Measurements from ENCODE around the gene FAM83G.

FAM83G gene

DNA sequence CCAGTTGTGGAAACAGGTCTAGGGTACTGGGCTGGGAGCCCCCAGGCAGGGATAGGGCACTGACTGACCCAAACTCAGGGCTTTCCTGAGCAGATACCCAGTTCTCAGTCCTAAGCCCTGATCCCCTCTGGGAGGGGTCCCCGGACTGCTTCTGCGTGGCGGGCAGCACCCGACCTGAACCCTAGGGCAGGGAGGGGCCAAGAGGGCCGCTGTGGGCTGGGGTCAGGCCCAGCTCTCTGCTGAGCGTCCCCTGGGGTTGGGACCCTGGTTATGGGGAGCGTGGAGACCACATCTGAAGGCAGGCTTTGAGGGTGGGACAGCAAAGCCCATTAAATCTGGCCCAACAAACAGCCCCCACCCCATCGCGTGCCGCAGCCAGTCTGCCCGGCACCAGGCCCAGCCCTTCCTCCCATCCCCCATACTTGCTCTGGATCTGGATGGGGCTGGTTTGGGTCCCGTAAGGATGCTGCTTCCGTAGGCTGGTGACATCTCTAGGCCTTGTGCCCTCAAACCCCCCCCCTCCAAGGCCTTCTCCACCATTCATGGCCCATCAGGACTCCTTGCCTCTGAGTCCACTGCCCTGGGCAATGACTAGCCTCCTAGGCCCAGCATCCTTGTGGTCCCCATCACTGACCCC, 691 bp upstream of the FAM83G start:
- H3K4me3 ChIP-seq: peak overlapping the region; percentile 74
- no peak for DNase-seq (ENCODE audit: low spot score)
- TF ChIP-seq, protein P1, sequence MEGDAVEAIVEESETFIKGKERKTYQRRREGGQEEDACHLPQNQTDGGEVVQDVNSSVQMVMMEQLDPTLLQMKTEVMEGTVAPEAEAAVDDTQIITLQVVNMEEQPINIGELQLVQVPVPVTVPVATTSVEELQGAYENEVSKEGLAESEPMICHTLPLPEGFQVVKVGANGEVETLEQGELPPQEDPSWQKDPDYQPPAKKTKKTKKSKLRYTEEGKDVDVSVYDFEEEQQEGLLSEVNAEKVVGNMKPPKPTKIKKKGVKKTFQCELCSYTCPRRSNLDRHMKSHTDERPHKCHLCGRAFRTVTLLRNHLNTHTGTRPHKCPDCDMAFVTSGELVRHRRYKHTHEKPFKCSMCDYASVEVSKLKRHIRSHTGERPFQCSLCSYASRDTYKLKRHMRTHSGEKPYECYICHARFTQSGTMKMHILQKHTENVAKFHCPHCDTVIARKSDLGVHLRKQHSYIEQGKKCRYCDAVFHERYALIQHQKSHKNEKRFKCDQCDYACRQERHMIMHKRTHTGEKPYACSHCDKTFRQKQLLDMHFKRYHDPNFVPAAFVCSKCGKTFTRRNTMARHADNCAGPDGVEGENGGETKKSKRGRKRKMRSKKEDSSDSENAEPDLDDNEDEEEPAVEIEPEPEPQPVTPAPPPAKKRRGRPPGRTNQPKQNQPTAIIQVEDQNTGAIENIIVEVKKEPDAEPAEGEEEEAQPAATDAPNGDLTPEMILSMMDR (IDR thresholded peaks at IDR 0.05): no peak
- peak overlapping the region; percentile 40 to 78 for H3K27ac ChIP-seq

DNA sequence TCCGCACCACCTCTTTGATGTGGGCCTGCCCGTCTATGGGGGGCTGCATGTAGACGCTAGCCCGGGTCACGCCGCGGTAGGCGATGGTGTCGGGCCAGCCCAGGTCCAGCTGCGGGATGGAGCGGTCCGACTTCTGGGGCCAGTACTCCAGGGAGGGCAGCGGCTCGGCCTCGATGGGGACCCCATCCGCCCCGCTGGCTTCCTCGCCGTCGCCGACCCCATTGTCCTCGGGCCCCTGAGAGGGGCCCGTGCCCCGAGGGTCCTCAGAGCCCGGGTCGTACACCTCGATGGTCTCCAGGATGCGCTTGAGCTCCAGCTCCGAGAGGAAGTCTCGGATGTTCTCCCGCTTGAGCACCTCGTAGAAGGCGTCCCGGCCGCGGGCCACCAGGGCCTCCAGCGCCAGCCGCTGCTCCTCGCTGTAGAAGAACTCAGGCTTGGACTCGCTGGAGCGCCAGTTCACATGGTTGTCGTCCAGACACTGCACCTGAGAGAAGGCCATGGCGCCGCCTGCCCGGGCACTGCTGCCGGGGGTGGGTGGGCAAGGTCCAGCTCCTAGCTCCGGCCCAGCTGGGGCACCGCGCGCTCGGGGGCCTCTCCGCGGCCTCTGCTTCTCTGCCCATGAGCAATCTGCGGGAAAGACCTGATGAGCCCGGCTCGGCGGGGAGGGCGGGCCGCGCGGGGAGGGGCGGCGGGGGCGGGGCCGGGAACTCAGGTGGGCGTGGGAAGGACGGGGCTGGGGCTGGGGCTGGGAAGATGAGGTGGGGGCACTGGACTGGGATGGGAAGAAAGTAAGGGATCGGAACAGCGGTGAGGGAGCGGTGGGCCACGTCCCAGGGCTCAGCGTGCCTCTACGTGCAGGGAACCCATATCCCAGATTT, 782 bp downstream of the FAM83G start:
- H3K27ac ChIP-seq: peak overlapping the region; percentile 69 to 78
- DNase-seq (ENCODE audit: low spot score): no peak
- TF ChIP-seq, protein P1 (IDR thresholded peaks at IDR 0.05): no peak
- peak overlapping the region; percentile 74 for H3K4me3 ChIP-seq

DNA sequence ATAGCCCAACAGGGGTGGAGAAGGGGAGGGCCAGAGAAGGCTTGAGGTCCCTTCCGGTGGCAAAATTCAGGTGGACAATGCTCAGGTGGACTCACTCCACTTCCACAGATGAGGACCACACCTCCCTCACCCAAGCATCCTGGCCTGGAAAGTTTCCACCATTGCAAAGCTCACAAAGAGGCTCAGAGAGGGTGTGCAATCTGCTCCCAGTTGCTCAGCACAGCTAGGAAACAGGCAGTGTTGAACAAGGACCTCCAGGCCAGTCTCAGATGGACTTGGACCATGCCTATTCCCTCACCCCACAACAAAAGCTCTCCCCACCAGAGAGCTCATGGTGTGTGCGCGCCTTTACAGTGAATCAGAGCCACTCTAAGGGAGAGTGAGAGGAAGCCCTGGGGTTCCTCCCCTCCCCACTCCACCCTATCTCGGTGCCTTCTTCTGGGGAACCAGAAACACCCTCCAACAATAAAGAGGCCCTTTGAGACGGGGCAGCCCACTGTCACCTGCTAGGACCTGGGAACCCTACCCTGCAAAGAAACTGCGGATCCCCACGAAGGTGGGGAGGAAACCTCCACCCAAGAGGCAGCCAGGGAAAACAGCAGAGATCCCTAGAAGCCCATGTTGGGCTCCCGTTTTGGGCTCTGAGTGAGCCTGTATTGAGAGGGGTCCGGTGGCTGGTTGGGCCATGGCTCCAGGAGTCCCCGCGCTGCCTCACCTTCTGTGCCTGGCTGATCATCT, 1.6 kb downstream of the FAM83G start:
- Histone ChIP-seq H3K27ac (peak overlapping the region in 1 of 2 donors; percentile 22), H3K4me3 (peak overlapping the region; percentile 74)
- TF ChIP-seq, protein P1 (IDR thresholded peaks at IDR 0.05): no peak

DNA sequence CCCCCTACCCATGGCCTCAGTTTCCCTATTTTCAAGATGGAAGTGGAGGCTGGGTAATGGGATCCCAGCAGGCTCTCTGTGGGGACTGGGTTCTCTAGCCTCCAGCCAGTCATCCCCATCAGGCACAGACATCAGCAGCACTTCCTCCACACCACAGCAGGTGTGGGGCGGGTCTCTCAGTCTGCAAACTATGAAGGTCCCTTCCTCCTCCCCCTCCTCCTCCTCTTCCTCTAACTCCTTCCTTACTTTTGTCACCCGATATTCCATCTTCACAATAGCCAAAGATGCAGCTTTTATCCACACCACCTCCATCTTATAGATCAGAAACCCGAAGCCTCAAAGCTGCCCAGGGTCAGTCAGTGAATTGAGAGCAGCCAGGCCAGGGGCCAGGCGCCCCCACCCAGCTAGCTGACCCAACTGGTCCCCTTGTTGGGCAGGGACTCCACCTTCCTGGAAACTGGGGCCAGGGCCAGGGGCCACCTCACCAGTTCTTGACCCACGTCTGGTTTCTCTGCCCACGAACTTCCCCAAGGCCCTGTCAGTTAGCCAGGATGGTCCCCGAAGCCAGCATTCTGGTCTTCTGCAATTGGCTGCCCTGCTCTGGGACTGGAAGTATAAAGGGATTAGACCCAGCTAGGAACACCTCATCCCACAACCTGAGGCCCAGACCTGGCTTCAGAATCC, 2.5 kb downstream of the FAM83G start:
- no peak for DNase-seq (ENCODE audit: low spot score)
- TF ChIP-seq, protein P1 (IDR thresholded peaks at IDR 0.05): no peak
- Histone ChIP-seq H3K4me3 (no peak overlapping the region), H3K27ac (peak overlapping the region in 1 of 2 donors; percentile 22)

More for the DNA sequence above, 1.6 kb downstream of the FAM83G start:
- DNase-seq (ENCODE audit: low spot score): no peak

DNA sequence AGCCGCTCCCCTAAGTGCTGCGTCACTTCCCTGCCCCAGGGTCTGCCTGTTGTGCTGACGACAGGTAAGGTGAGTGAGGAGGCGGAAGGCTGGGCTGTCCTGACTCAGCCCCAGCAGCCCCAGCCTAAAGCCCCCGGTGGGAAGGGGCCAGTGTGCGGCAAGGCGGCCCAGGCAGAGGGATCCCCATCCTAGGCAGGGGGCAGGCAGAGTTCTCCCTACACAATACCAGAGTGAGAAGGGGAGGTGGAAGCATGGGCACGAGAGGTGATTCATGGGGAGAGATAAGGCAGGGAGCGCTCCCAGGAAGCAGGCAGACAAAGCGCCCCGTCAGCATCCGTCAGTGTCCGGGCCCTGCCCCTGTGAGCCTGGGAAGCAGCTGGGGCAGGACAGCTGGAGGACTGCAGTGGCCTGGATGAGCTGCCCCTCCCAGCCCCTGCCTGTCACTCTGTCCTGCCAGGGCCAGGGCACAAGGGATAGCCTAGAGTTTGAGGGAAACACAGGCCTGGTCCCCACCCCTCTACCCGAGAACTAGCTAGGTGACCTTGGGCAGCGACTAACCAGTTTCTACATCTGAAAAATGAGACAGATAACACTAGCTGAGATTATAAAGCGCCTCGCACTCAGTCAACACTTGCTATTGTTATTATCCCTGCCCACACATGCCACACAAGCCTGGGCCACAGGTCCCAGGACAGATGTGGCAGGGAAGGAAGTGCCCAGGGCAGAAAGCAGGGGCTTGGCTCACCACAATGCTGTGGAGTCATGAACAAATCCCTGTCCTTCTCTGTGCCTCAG, 3.8 kb downstream of the FAM83G start:
- no peak overlapping the region for H3K4me3 ChIP-seq
- TF ChIP-seq, protein P1 (IDR thresholded peaks at IDR 0.05): no peak
- no peak for DNase-seq (ENCODE audit: low spot score)
- H3K27ac ChIP-seq: no peak overlapping the region

DNA sequence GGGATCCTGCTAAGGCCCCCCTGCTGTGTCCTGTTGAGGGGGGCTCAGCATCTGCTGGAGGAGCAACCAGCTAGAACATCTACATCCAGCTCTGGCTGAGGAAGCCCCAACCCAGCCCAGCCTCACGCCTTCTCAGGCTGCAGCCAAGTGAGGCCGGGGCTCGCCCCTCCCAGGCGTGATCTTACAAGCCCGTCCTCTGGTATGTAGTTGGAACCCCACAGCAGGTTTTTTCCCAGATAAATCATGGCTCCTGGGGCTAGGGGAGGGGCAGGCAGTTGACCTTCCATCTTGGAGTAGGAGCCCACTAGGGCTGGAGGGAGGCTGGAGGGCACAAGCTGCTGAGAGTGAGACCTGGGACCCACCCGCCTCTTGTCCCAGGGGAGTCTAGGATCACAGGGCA, 4.7 kb downstream of the FAM83G start:
- no peak for DNase-seq (ENCODE audit: low spot score)
- TF ChIP-seq, protein P1 (IDR thresholded peaks at IDR 0.05): no peak
- H3K4me3 ChIP-seq: no peak overlapping the region
- H3K27ac ChIP-seq: no peak overlapping the region
